ENCODE results near the gene CBX4. TPM values are rescaled to one million over a fixed set of nuclear protein-coding genes. Genes with fewer than 3 reads are reported as not detected.

The CBX4 gene
- total RNA-seq, 1 experiment from 2014 or later = 6.2 TPM

GRCh38 chr17:79830303-79830702 is 8.9 kb downstream of the CBX4 start:
- H2AK5ac ChIP-seq (ENCODE audit: insufficient read length, low read length) = no peak overlapping the region
- H3K4me1 ChIP-seq (ENCODE audit: insufficient read depth, low read length) = peaks cover 2% of the 10 kb centered on the region; the same call in 1 of the 2 replicates
- no peak for TF ChIP-seq CTCF (conservative IDR thresholded peaks at IDR 0.05)

More at GRCh38 chr17:79830303-79830702, 8.9 kb downstream of the CBX4 start:
- H2BK20ac ChIP-seq (ENCODE audit: low read depth, low read length, poor library complexity, severe bottlenecking) = no peak overlapping the region
- no peak overlapping the region for H3K23ac ChIP-seq (ENCODE audit: insufficient read length, low read depth, low read length)
- peaks cover 99% of the 10 kb centered on the region for H3K27me3 Mint-ChIP-seq (ENCODE audit: low read depth)
- no peak overlapping the region for H3K4ac ChIP-seq (ENCODE audit: low read depth, low read length)
- no CpG with 5 or more reads among the region's 8 CpGs for WGBS (ENCODE audit: extremely low coverage, insufficient read length, low lambda C conversion rate)
- H3T11ph ChIP-seq (ENCODE audit: low read length) = no peak overlapping the region
- DNase-seq = peak; percentile 68
- no peak overlapping the region for H3K4me2 ChIP-seq (ENCODE audit: insufficient read depth, insufficient read length, low read length)
- no peaks in the 10 kb centered on the region for H3K79me2 ChIP-seq (ENCODE audit: insufficient read depth, low read length)
- H3K18ac ChIP-seq (ENCODE audit: insufficient read length, low read depth, low read length) = no peak overlapping the region
- H3K4me3 Mint-ChIP-seq = no peak overlapping the region
- H4K8ac ChIP-seq (replicated peaks; ENCODE audit: insufficient read length, low read depth, low read length) = no peak overlapping the region
- peaks cover 62% of the 10 kb centered on the region for H3K27me3 ChIP-seq (ENCODE audit: insufficient read depth, low read length)
- peaks cover 8% of the 10 kb centered on the region for H3K23me2 ChIP-seq (ENCODE audit: insufficient read length, low read depth, low read length, poor library complexity, severe bottlenecking)
- H3K14ac ChIP-seq (ENCODE audit: insufficient read depth, low read length) = no peak overlapping the region
- no peak overlapping the region for H3K27ac Mint-ChIP-seq
- H3K56ac ChIP-seq (ENCODE audit: insufficient read length, low read depth, low read length) = no peak overlapping the region
- no peak overlapping the region for H2BK15ac ChIP-seq (ENCODE audit: low read depth, low read length)
- H2AFZ ChIP-seq (ENCODE audit: low read length) = no peak overlapping the region
- no peak overlapping the region for H3K9ac ChIP-seq (ENCODE audit: extremely low read depth, insufficient read length, low read length)
- H3K9me3 ChIP-seq (ENCODE audit: control insufficient read depth, low read depth, low read length) = no peaks in the 10 kb centered on the region
- H4K20me1 ChIP-seq (ENCODE audit: control insufficient read depth, insufficient read depth, insufficient read length) = no peaks in the 10 kb centered on the region
- H3K4me1 Mint-ChIP-seq = peaks cover 24 to 34% of the 10 kb centered on the region in 2 experiments
- H4K91ac ChIP-seq (ENCODE audit: insufficient read length, low read depth, low read length) = no peak overlapping the region
- no peak overlapping the region for H2BK12ac ChIP-seq (ENCODE audit: insufficient read length, low read depth, low read length)
- no peaks in the 10 kb centered on the region for H3K36me3 Mint-ChIP-seq (ENCODE audit: insufficient read depth in 1 of 3, low read depth in 3 of 3)
- no peak overlapping the region for H3K27ac ChIP-seq (ENCODE audit: insufficient read length, low read depth, low read length)
- H2BK5ac ChIP-seq (ENCODE audit: insufficient read length, low read length) = no peak overlapping the region
- H2BK120ac ChIP-seq (ENCODE audit: low read depth, low read length, poor library complexity, severe bottlenecking) = no peak overlapping the region
- H3K9me3 Mint-ChIP-seq = peaks cover 4 to 6% of the 10 kb centered on the region in 2 experiments; a peak in 3 of 5 replicates
- H3K79me1 ChIP-seq (ENCODE audit: insufficient read depth, low read depth, low read length, poor library complexity, severe bottlenecking) = no peaks in the 10 kb centered on the region
- no peak overlapping the region for H4K5ac ChIP-seq (ENCODE audit: insufficient read length, low read depth, low read length)

All from H9 (cell line).